Neural progenitor cell (in vitro differentiated cells): ENCODE measurements around the gene HHATL.

Source experiments
- EZH2 ChIP-seq: fragments of 200-600 bp; sonication (generic); IDR thresholded peaks from 2 replicates; pipeline ENCODE4 v1.6.1; 2017; ENCODE audit warnings: antibody characterized with exemption, mild to moderate bottlenecking, moderate library complexity
- EZH2phosphoT487 ChIP-seq: fragments of 200-600 bp; sonication (generic); IDR thresholded peaks from 2 replicates; pipeline ENCODE4 v1.6.1; 2017; ENCODE audit warnings: antibody characterized with exemption

- TF ChIP-seq EZH2, result no peak
- no peak for TF ChIP-seq EZH2phosphoT487
Observed at GRCh38 chr3:42694366-42694765, 8.2 kb downstream of the HHATL start.
